GM20000 (cell line): ENCODE results near the gene PCDHA13.
A peak's percentile ranks its signal among the peaks of the same experiment; 100 is the strongest.
"Not testable (repeated sequence)": the region's sequence is repeated elsewhere in the genome, so short reads cannot be mapped to it uniquely, and the experiment has no call there.

Experiments
- DNase-seq: peaks from one replicate; pipeline ENCODE4 v3.0.0; 2012; ENCODE audit warnings: low spot score
- CTCF ChIP-seq: IDR thresholded peaks from 2 replicates; pipeline ENCODE4 v1.5.1; 2012; ENCODE audit warnings: mild to moderate bottlenecking, control low read depth; ENCODE audit errors: extremely low read depth, missing control alignments

PCDHA13 gene

GRCh38 chr5:140870221-140871201, 11.4 kb upstream of the PCDHA13 start:
- DNase-seq: no peak
- no peak for TF ChIP-seq CTCF

GRCh38 chr5:140875085-140876065, 6.5 kb upstream of the PCDHA13 start, which contains the start of gene PCDHA12:
Gene PCDHA12, plus strand, starts transcription at chr5:140875308. Its CDS starts 165 bp downstream, at chr5:140875473.
- TF ChIP-seq CTCF: no peak
- no peak for DNase-seq

GRCh38 chr5:140876541-140877261, 5.2 kb upstream of the PCDHA13 start:
- DNase-seq: not testable (repeated sequence)

- no peak for DNase-seq
- no peak for TF ChIP-seq CTCF
These were observed 4.7 kb upstream of the PCDHA13 start for GRCh38 chr5:140877262-140877581.

- DNase-seq: no peak
- no peak for TF ChIP-seq CTCF
These were observed 621 bp downstream of the PCDHA13 start for GRCh38 chr5:140882591-140882899.

- peak; percentile 12 for DNase-seq
- TF ChIP-seq CTCF: no peak
These were observed 1.4 kb downstream of the PCDHA13 start for GRCh38 chr5:140883373-140883772.

GRCh38 chr5:140883927-140884697, 2.2 kb downstream of the PCDHA13 start:
- DNase-seq: peak; percentile 17
- no peak for TF ChIP-seq CTCF
